ENCODE results near the gene DTX2.

- TF ChIP-seq, protein P1, sequence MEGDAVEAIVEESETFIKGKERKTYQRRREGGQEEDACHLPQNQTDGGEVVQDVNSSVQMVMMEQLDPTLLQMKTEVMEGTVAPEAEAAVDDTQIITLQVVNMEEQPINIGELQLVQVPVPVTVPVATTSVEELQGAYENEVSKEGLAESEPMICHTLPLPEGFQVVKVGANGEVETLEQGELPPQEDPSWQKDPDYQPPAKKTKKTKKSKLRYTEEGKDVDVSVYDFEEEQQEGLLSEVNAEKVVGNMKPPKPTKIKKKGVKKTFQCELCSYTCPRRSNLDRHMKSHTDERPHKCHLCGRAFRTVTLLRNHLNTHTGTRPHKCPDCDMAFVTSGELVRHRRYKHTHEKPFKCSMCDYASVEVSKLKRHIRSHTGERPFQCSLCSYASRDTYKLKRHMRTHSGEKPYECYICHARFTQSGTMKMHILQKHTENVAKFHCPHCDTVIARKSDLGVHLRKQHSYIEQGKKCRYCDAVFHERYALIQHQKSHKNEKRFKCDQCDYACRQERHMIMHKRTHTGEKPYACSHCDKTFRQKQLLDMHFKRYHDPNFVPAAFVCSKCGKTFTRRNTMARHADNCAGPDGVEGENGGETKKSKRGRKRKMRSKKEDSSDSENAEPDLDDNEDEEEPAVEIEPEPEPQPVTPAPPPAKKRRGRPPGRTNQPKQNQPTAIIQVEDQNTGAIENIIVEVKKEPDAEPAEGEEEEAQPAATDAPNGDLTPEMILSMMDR (IDR thresholded peaks at IDR 0.05), result no peak
- no peak for TF ChIP-seq POLR2A (IDR thresholded peaks at IDR 0.05)
- TF ChIP-seq EP300 (IDR thresholded peaks at IDR 0.05), result no peak
These were observed 53.6 kb downstream of the DTX2 start for GRCh38 chr7:76514926-76515771.
